ENCODE measurements around the gene CWC22. TPM values are rescaled to one million over a fixed set of nuclear protein-coding genes. Genes with fewer than 3 reads are reported as not detected.
"Not testable (repeated sequence)": the region's sequence is repeated elsewhere in the genome, so short reads cannot be mapped to it uniquely, and the experiment has no call there.

The CWC22 gene
- total and polyA plus RNA-seq, 2 donors = 14.1 to 31.0 TPM

DNA sequence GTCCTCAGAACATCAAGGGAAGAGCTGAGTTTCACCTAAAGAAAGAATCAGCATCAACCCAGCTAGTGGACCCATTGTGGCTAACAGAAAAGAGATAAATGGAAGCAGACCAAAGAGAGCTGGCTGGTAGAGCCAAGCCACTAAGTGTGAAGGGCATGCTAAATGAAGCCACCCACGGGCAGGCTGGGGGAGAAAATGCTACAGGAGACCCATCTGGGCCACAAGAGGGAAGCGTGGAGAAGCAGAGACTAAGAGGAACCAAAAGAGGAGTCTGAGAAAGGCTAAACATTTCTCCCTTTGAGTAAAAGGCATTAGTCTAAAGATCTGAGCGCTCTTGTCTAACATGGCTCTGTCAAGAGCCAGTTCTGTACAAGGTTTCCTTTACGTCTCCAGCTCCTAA lies 15.8 kb downstream of the CWC22 start:
- H3K4me1 ChIP-seq (ENCODE audit: insufficient read depth) = no peaks in the 10 kb centered on the region
- H3K36me3 ChIP-seq (ENCODE audit: insufficient read depth) = peaks cover 3% of the 10 kb centered on the region
- WGBS = 89% methylated on average over 4 of the region's 4 CpGs
- no peak overlapping the region for H3K4me3 ChIP-seq (ENCODE audit: low read depth, low read length)
- no peak overlapping the region for H3K27ac ChIP-seq (ENCODE audit: low read depth)
- no peak for DNase-seq (ENCODE audit: extremely low spot score)

GRCh38 chr2:179990676-179991317 lies 16.3 kb downstream of the CWC22 start:
- Histone ChIP-seq H3K27ac (ENCODE audit: low read depth) (no peak overlapping the region), H3K4me3 (ENCODE audit: low read depth, low read length) (no peak overlapping the region), H3K36me3 (ENCODE audit: insufficient read depth) (peaks cover 3% of the 10 kb centered on the region), H3K4me1 (ENCODE audit: insufficient read depth) (no peaks in the 10 kb centered on the region)
- WGBS = 72% methylated on average over 5 of the region's 5 CpGs
- no peak for DNase-seq (ENCODE audit: extremely low spot score)

DNA sequence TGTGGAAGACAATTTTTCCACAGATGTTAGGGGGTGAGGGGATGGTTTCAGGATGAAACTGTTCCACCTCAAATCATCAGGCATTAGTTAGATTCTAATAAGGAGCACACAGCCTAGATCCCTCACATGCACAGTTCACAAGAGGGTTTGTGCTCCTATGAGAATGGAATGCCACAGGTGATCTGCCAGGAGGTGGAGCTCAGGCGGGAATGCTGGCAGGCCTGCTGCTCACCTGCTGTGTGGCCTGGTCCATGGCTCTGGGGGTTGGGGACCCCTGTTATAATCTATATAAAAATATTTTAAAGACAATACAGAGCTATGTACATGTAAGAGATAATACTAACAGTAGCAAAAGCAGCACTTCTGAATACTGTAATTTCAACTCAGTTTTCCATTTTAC lies 19.2 kb downstream of the CWC22 start:
- Histone ChIP-seq H3K4me1 (ENCODE audit: insufficient read depth) (no peaks in the 10 kb centered on the region), H3K36me3 (ENCODE audit: insufficient read depth) (peaks cover 5% of the 10 kb centered on the region), H3K4me3 (ENCODE audit: low read depth, low read length) (no peak overlapping the region), H3K27ac (ENCODE audit: low read depth) (no peak overlapping the region)
- 82% methylated on average over 1 of the region's 1 CpG for WGBS
- no peak for DNase-seq (ENCODE audit: extremely low spot score)

GRCh38 chr2:179985163-179985820 lies 21.8 kb downstream of the CWC22 start:
- Histone ChIP-seq H3K36me3 (ENCODE audit: insufficient read depth) (peaks cover 3% of the 10 kb centered on the region), H3K4me1 (ENCODE audit: insufficient read depth) (no peaks in the 10 kb centered on the region), H3K4me3 (ENCODE audit: low read depth, low read length) (no peak overlapping the region), H3K27ac (ENCODE audit: low read depth) (no peak overlapping the region)
- no peak for DNase-seq (ENCODE audit: extremely low spot score)
- 91% methylated on average over 5 of the region's 5 CpGs for WGBS

DNA sequence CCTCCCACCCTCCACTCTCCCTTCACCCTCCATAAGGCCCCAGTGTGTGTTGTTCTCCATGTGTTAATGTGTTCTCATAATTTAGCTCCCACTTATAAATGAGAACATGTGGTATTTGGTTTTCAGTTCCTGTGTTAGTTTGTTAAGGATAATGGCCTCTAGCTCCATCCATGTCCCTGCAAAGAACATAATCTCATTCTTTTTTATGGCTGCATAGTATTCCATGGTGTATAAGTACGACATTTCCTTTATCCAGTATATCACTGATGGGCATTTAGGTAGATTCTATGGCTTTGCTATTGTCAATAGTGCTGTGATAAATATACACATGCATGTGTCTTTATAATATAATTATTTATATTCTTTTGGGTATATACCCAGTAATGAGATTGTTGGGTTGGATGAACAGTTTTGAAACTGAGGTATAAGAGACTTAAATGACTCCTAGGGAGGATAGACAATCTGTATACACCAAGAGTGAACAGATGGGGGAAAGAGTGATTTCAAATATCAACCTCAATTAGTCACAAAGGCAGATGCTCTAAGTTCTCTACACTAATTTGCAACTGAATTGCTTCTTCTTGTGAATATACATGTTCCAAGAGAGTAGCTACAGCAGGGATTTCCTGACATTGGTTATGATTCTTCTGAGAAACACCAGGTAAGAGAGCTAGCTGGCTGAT lies 23.7 kb downstream of the CWC22 start:
- Histone ChIP-seq H3K4me3 (ENCODE audit: low read depth, low read length) (no peak overlapping the region), H3K36me3 (ENCODE audit: insufficient read depth) (peaks cover 3% of the 10 kb centered on the region), H3K4me1 (ENCODE audit: insufficient read depth) (no peaks in the 10 kb centered on the region), H3K27ac (ENCODE audit: low read depth) (no peak overlapping the region)
- DNase-seq (ENCODE audit: extremely low spot score) = no peak
- 96% methylated on average over 1 of the region's 1 CpG for WGBS

- Histone ChIP-seq H3K36me3 (ENCODE audit: insufficient read depth) (peaks cover 3% of the 10 kb centered on the region), H3K4me3 (ENCODE audit: low read depth, low read length) (no peak overlapping the region), H3K27ac (ENCODE audit: low read depth) (no peak overlapping the region), H3K4me1 (ENCODE audit: insufficient read depth) (no peaks in the 10 kb centered on the region)
- DNase-seq (ENCODE audit: extremely low spot score) = no peak
- WGBS = 99% methylated on average over 1 of the region's 1 CpG
Measured at GRCh38 chr2:179981085-179981484, 26.0 kb downstream of the CWC22 start.

DNA sequence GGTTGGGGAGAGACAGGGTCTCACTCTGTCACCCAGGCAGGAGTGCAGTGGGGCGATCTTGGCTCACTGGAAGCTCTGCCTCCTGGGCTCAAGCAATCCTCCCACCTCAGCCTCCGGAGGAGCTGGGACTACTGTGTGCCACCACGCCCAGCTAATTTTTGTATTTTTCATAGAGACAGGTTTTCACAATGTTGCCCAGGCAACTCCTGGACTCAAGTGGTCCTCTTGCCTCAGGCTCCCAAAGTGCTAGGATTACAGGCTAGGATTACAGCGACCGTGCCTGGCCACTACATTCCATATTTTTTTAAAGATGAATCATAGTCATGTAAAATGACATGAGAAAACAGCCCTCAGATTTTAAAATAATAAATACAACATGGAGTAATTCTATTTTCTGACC lies 32.3 kb downstream of the CWC22 start:
- H3K4me1 ChIP-seq (ENCODE audit: insufficient read depth) = no peaks in the 10 kb centered on the region
- 96% methylated on average over 5 of the region's 5 CpGs for WGBS
- H3K4me3 ChIP-seq (ENCODE audit: low read depth, low read length) = no peak overlapping the region
- peaks cover 2% of the 10 kb centered on the region for H3K36me3 ChIP-seq (ENCODE audit: insufficient read depth)
- DNase-seq (ENCODE audit: extremely low spot score) = no peak
- H3K27ac ChIP-seq (ENCODE audit: low read depth) = no peak overlapping the region

DNA sequence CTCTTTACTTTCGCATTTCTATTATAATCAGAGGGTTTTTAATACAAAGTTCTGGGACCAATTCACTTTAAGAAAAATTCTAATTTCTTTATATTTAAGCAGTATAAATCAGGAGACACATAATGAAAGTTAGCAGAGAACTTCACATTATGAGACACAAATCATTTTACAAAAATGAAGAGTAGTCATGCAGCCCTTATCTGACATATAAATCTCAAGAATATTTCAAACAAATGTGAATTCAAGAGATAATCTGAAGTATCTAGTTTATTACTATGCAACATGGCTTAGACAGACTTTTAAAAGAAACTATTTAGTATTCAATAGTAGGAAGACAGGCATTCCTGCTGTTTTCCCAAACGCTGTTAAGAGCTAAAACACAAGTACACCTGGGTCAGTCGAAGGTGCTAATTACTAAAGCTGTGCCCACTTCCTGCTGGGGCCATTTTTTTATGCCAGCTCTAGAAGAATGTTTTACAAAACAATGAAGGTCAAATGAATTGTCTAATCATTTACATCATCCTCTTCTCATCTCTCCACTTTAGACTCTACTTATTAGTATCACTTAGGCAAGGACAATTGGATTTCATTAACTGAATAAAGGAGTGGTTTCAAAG lies 40.2 kb downstream of the CWC22 start:
- peaks cover 10% of the 10 kb centered on the region for H3K36me3 ChIP-seq (ENCODE audit: insufficient read depth)
- H3K4me3 ChIP-seq (ENCODE audit: low read depth, low read length) = no peak overlapping the region
- no peak for DNase-seq (ENCODE audit: extremely low spot score)
- 84% methylated on average over 3 of the region's 3 CpGs for whole genome bisulfite sequencing
- no peak overlapping the region for H3K27ac ChIP-seq (ENCODE audit: low read depth)
- H3K4me1 ChIP-seq (ENCODE audit: insufficient read depth) = no peaks in the 10 kb centered on the region

GRCh38 chr2:179965291-179966258 lies 41.5 kb downstream of the CWC22 start:
- peaks cover 9% of the 10 kb centered on the region for H3K36me3 ChIP-seq (ENCODE audit: insufficient read depth)
- no peak for DNase-seq (ENCODE audit: extremely low spot score)
- H3K27ac ChIP-seq (ENCODE audit: low read depth) = no peak overlapping the region
- H3K4me1 ChIP-seq (ENCODE audit: insufficient read depth) = no peaks in the 10 kb centered on the region
- WGBS = 92% methylated on average over 7 of the region's 7 CpGs
- H3K4me3 ChIP-seq (ENCODE audit: low read depth, low read length) = no peak overlapping the region

- H3K27ac ChIP-seq (ENCODE audit: low read depth) = no peak overlapping the region
- H3K36me3 ChIP-seq (ENCODE audit: insufficient read depth) = peaks cover 9% of the 10 kb centered on the region
- no peak for DNase-seq (ENCODE audit: extremely low spot score)
- H3K4me1 ChIP-seq (ENCODE audit: insufficient read depth) = no peaks in the 10 kb centered on the region
- WGBS = 85% methylated on average over 4 of the region's 4 CpGs
- no peak overlapping the region for H3K4me3 ChIP-seq (ENCODE audit: low read depth, low read length)
Measured at GRCh38 chr2:179963626-179964025, 43.5 kb downstream of the CWC22 start.

DNA sequence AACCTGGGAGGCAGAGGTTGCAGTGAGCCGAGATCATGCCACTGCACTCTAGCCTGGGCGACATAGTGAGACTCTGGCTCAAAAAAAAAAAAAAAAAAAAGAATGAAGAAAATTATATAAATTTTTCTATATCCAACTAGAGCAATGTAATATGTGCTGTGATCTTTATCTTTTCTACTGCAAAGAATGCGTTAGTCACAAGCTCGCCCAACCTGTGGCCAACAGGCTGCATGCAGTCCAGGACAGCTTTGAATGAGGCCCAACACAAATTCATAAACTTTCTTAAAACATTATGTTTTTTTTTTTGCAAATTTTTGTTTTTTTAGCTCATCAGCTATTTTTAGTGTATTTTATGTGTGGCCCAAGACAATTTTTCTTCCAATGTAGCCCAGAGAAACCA lies 48.8 kb downstream of the CWC22 start:
- H3K27ac ChIP-seq (ENCODE audit: low read depth); DNase-seq (ENCODE audit: extremely low spot score); H3K4me1 ChIP-seq (ENCODE audit: insufficient read depth); H3K4me3 ChIP-seq (ENCODE audit: low read depth, low read length); H3K36me3 ChIP-seq (ENCODE audit: insufficient read depth): not testable (repeated sequence)
- 98% methylated on average over 4 of the region's 4 CpGs for WGBS

- DNase-seq (ENCODE audit: extremely low spot score) = no peak
- Histone ChIP-seq H3K4me1 (ENCODE audit: insufficient read depth) (no peaks in the 10 kb centered on the region), H3K27ac (ENCODE audit: low read depth) (no peak overlapping the region), H3K36me3 (ENCODE audit: insufficient read depth) (peaks cover 6% of the 10 kb centered on the region), H3K4me3 (ENCODE audit: low read depth, low read length) (no peak overlapping the region)
- 90% methylated on average over 4 of the region's 4 CpGs for WGBS
Measured at GRCh38 chr2:179954026-179954425, 53.1 kb downstream of the CWC22 start.

GRCh38 chr2:179953359-179953758 lies 53.7 kb downstream of the CWC22 start:
- WGBS = 99% methylated on average over 1 of the region's 1 CpG
- no peak for DNase-seq (ENCODE audit: extremely low spot score)

More at GRCh38 chr2:179953359-179953758, 53.7 kb downstream of the CWC22 start:
- Histone ChIP-seq H3K27ac (ENCODE audit: low read depth) (no peak overlapping the region), H3K4me1 (ENCODE audit: insufficient read depth) (no peaks in the 10 kb centered on the region), H3K36me3 (ENCODE audit: insufficient read depth) (peaks cover 6% of the 10 kb centered on the region), H3K4me3 (ENCODE audit: low read depth, low read length) (no peak overlapping the region)
